HG02885 (cell line): Measurements from ENCODE around the gene PCIF1.
"Not testable (repeated sequence)": the region's sequence is repeated elsewhere in the genome, so short reads cannot be mapped to it uniquely, and the experiment has no call there.

ENCODE experiments used
- ATAC-seq: cut with Tn5 transposase; IDR thresholded peaks from one replicate; pipeline ENCODE4 v1.9.1; 2021; ENCODE audit warnings: mild to moderate bottlenecking; ENCODE audit not compliant: unreplicated experiment, poor library complexity

The PCIF1 gene

GRCh38 chr20:45934586-45935415 is at the start of gene PCIF1:
PCIF1 (plus strand) TSS chr20:45934683; CDS start chr20:45939000, 4,317 bp downstream.
- peak; percentile 87 for ATAC-seq

GRCh38 chr20:45886590-45887345 is 47.7 kb upstream of the PCIF1 start:
- no peak for ATAC-seq

- no peak for ATAC-seq
Observed at GRCh38 chr20:45887346-45887715, 47.2 kb upstream of the PCIF1 start, which contains the start of gene SPATA25. SPATA25 (minus strand) TSS chr20:45887622; CDS start chr20:45887590, 32 bp downstream.

GRCh38 chr20:45888681-45889080 is 45.8 kb upstream of the PCIF1 start:
- ATAC-seq = no peak

GRCh38 chr20:45890077-45890984 is 44.2 kb upstream of the PCIF1 start:
- peak; percentile 27 for ATAC-seq

GRCh38 chr20:45890985-45891983 is 43.2 kb upstream of the PCIF1 start, which contains the start of the genes CTSA and NEURL2:
CTSA (plus strand) TSS chr20:45891335; CDS start chr20:45891569, 234 bp downstream.
NEURL2 (minus strand) TSS chr20:45891208; CDS start chr20:45890991, 217 bp downstream.
- ATAC-seq = peak; percentile 78

- ATAC-seq = no peak
Observed at GRCh38 chr20:45892049-45892825, 42.2 kb upstream of the PCIF1 start.

GRCh38 chr20:45892828-45893500 is 41.5 kb upstream of the PCIF1 start:
- no peak for ATAC-seq

GRCh38 chr20:45893831-45894230 is 40.7 kb upstream of the PCIF1 start:
- ATAC-seq = no peak

- no peak for ATAC-seq
Observed at GRCh38 chr20:45894797-45895196, 39.7 kb upstream of the PCIF1 start.

GRCh38 chr20:45896641-45897161 is 37.8 kb upstream of the PCIF1 start:
- ATAC-seq = no peak

GRCh38 chr20:45897289-45897688 is 37.2 kb upstream of the PCIF1 start:
- no peak for ATAC-seq

- no peak for ATAC-seq
Observed at GRCh38 chr20:45897692-45898091, 36.8 kb upstream of the PCIF1 start.

- no peak for ATAC-seq
Observed at GRCh38 chr20:45898285-45898684, 36.2 kb upstream of the PCIF1 start.

- no peak for ATAC-seq
Observed at GRCh38 chr20:45899046-45899835, 35.2 kb upstream of the PCIF1 start.

- ATAC-seq = not testable (repeated sequence)
Observed at GRCh38 chr20:45901332-45901731, 33.2 kb upstream of the PCIF1 start.
